H1 (cell line): ENCODE data around the gene GLTP. TPM values are rescaled to one million over a fixed set of nuclear protein-coding genes. Genes with fewer than 3 reads are reported as not detected.

Experiments
- CTCF ChIA-PET: fragments of 300-600 bp; sonication (Branson Sonifier 250); formaldehyde crosslinking; loops from one replicate; lab custom pipeline; 2021; ENCODE audit not compliant: partially characterized antibody; lab: Charles Lee
- POLR2A ChIA-PET: fragments of 300-600 bp; sonication (Branson Sonifier 250); formaldehyde crosslinking; loops from one replicate; lab custom pipeline; 2021; ENCODE audit warnings: inconsistent platforms; ENCODE audit not compliant: partially characterized antibody; lab: Charles Lee
- DNase-seq, 2 experiments: peaks; one replicate each; pipeline versions ENCODE4 v3.0.0 to v3.0.0-alpha.2; 2010 to 2022; ENCODE audit warnings: low spot score in 2 of 2, low read depth in 1 of 2, mixed read lengths in 1 of 2
- FAIRE-seq: peaks from 2 replicates; lab custom pipeline; 2011; peaks lifted over from hg19 to GRCh38; lab: Jason Lieb, UNC
- H2AFZ ChIP-seq: 2 replicates; pipeline ENCODE4 v1.8.1; 2012; ENCODE audit warnings: low read length, inconsistent platforms
- H2AK5ac ChIP-seq: 2 replicates; pipeline ENCODE4 v1.6.1; 2013; ENCODE audit warnings: low read depth, low read length
- H2BK120ac ChIP-seq: replicated peaks from 2 replicates; pipeline ENCODE3; 2013; ENCODE audit warnings: low read depth, low read length, inconsistent platforms
- H2BK12ac ChIP-seq: 2 replicates; pipeline ENCODE4 v1.6.1; 2013; ENCODE audit warnings: low read depth, low read length
- H2BK15ac ChIP-seq: 2 replicates; pipeline ENCODE4 v1.6.1; 2013; ENCODE audit warnings: low read length
- H2BK20ac ChIP-seq: 2 replicates; pipeline ENCODE4 v1.6.1; 2013; ENCODE audit warnings: low read length
- H2BK5ac ChIP-seq: 2 replicates; pipeline ENCODE4 v1.6.1; 2013; ENCODE audit warnings: low read depth, low read length
- H3K14ac ChIP-seq: 2 replicates; pipeline ENCODE4 v1.6.1; 2013; ENCODE audit warnings: inconsistent platforms; ENCODE audit not compliant: insufficient read length
- H3K18ac ChIP-seq: 2 replicates; pipeline ENCODE4 v1.6.1; 2013; ENCODE audit warnings: low read length; ENCODE audit errors: extremely low read depth
- H3K23ac ChIP-seq: 2 replicates; pipeline ENCODE4 v1.6.1; 2013; ENCODE audit warnings: inconsistent platforms; ENCODE audit not compliant: insufficient read length
- H3K23me2 ChIP-seq: 2 replicates; pipeline ENCODE4 v1.6.1; 2013; ENCODE audit warnings: low read depth, low read length
- H3K27ac ChIP-seq: 2 replicates; pipeline ENCODE4 v1.6.1; 2011; ENCODE audit warnings: low read depth, low read length, inconsistent platforms
- H3K27me3 ChIP-seq, 4 experiments: replicated peaks in 1 of 4; 1 replicate in 1 of 4; 2 replicates in 3 of 4; pipeline versions ENCODE4 v1.6.1 to v1.8.1; 2011 to 2013; ENCODE audit warnings: low read length in 3 of 4, mild to moderate bottlenecking in 3 of 4, inconsistent platforms in 2 of 4, mixed read lengths in 2 of 4, moderate library complexity in 1 of 4; ENCODE audit not compliant: control insufficient read depth in 3 of 4, insufficient read depth in 3 of 4; ENCODE audit errors: extremely low read depth in 1 of 4
- H3K36me3 ChIP-seq, 4 experiments: 2 replicates each; pipeline versions ENCODE4 v1.6.1 to v1.8.1; 2011 to 2013; ENCODE audit warnings: mild to moderate bottlenecking in 4 of 4, low read length in 3 of 4, moderate library complexity in 2 of 4, control low read depth in 1 of 4, inconsistent platforms in 1 of 4; ENCODE audit not compliant: insufficient read depth in 4 of 4, control insufficient read depth in 2 of 4
- H3K4ac ChIP-seq: replicated peaks from 2 replicates; pipeline ENCODE3; 2013; ENCODE audit warnings: low read length, low read depth, mixed read lengths, inconsistent platforms; ENCODE audit not compliant: insufficient read length
- H3K4me1 ChIP-seq, 4 experiments: replicated peaks in 1 of 4; 1 replicate in 1 of 4; 2 replicates in 3 of 4; pipeline versions ENCODE4 v1.6.1 to v1.8.1; 2011 to 2013; ENCODE audit warnings: low read length in 3 of 4, inconsistent platforms in 2 of 4, mixed read lengths in 1 of 4; ENCODE audit not compliant: insufficient read depth in 4 of 4, control insufficient read depth in 3 of 4
- H3K4me2 ChIP-seq, 2 experiments: 2 replicates each; pipeline versions ENCODE4 v1.6.1 to v1.8.1; 2011 to 2013; ENCODE audit warnings: low read depth in 2 of 2, low read length in 2 of 2, control low read depth in 1 of 2, inconsistent platforms in 1 of 2, mild to moderate bottlenecking in 1 of 2; ENCODE audit not compliant: insufficient read depth in 1 of 2
- H3K4me3 ChIP-seq, 4 experiments: fragments of 200-600, 300-600 bp in 1 of 4; sonication (generic), shearing (Covaris generic), sonication (Bioruptor Twin) in 1 of 4; 2 replicates each; pipeline versions ENCODE4 v1.5.1 to v1.8.1; 2011 to 2016; ENCODE audit warnings: low read length in 4 of 4, low read depth in 3 of 4, control low read depth in 2 of 4, inconsistent platforms in 2 of 4, mild to moderate bottlenecking in 2 of 4, mixed read lengths in 1 of 4, moderate library complexity in 1 of 4; ENCODE audit not compliant: insufficient read depth in 2 of 4; ENCODE audit errors: extremely low read depth in 1 of 4
- H3K56ac ChIP-seq: replicated peaks from 2 replicates; pipeline ENCODE3; 2013; ENCODE audit warnings: low read depth, mild to moderate bottlenecking, mixed read lengths, low read length, inconsistent platforms; ENCODE audit not compliant: insufficient read length
- H3K79me1 ChIP-seq: 2 replicates; pipeline ENCODE4 v1.6.1; 2013; ENCODE audit warnings: low read depth, low read length, control low read depth
- H3K79me2 ChIP-seq, 2 experiments: 2 replicates each; pipeline versions ENCODE4 v1.6.1 to v1.8.1; 2012 to 2013; ENCODE audit warnings: low read length in 2 of 2, mild to moderate bottlenecking in 2 of 2, inconsistent platforms in 1 of 2; ENCODE audit not compliant: insufficient read depth in 2 of 2, control insufficient read depth in 1 of 2
- H3K9ac ChIP-seq, 4 experiments: replicated peaks in 1 of 4; 1 replicate in 1 of 4; 2 replicates in 3 of 4; pipeline versions ENCODE4 v1.6.1 to v1.8.1; 2011 to 2013; ENCODE audit warnings: low read depth in 3 of 4, low read length in 3 of 4, control low read depth in 2 of 4, mild to moderate bottlenecking in 2 of 4, moderate library complexity in 2 of 4, inconsistent platforms in 1 of 4; ENCODE audit errors: extremely low read depth in 1 of 4
- H3K9me3 ChIP-seq, 2 experiments: 2 replicates each; pipeline versions ENCODE4 v1.6.1 to v1.8.1; 2012 to 2013; ENCODE audit warnings: mild to moderate bottlenecking in 2 of 2, moderate library complexity in 2 of 2, control low read depth in 1 of 2, inconsistent platforms in 1 of 2, low read depth in 1 of 2, low read length in 1 of 2, mixed read lengths in 1 of 2; ENCODE audit not compliant: insufficient read depth in 2 of 2
- H4K20me1 ChIP-seq, 2 experiments: replicated peaks in 1 of 2; 2 replicates each; pipeline versions ENCODE3 to v1.8.1; 2011 to 2013; ENCODE audit warnings: inconsistent platforms in 2 of 2, low read length in 2 of 2, mild to moderate bottlenecking in 1 of 2; ENCODE audit not compliant: insufficient read depth in 2 of 2, control insufficient read depth in 1 of 2
- H4K5ac ChIP-seq: 2 replicates; pipeline ENCODE4 v1.6.1; 2013; ENCODE audit warnings: low read length, low read depth, mixed read lengths, inconsistent platforms; ENCODE audit not compliant: insufficient read length
- H4K8ac ChIP-seq: 2 replicates; pipeline ENCODE4 v1.8.0; 2013; ENCODE audit warnings: mild to moderate bottlenecking, moderate library complexity, low read length, inconsistent platforms; ENCODE audit not compliant: insufficient read depth; ENCODE audit errors: extremely low read depth
- H4K91ac ChIP-seq: replicated peaks from 2 replicates; pipeline ENCODE3; 2013; ENCODE audit warnings: low read length, mixed read lengths, inconsistent platforms; ENCODE audit not compliant: insufficient read length
- BACH1 ChIP-seq: IDR thresholded peaks from 2 replicates; pipeline ENCODE4 v1.6.1; 2012; ENCODE audit warnings: low read length, improper control_type of control experiment
- CBX8 ChIP-seq: fragments of 300-800, 300-1000 bp; sonication (generic); IDR thresholded peaks from 2 replicates; pipeline ENCODE4 v1.7.1; 2016; ENCODE audit warnings: low read depth, low read length, borderline replicate concordance
- FOSL1 ChIP-seq: IDR thresholded peaks from 2 replicates; pipeline ENCODE4 v1.6.1; 2011; ENCODE audit warnings: mild to moderate bottlenecking, low read depth, low read length, moderate library complexity; ENCODE audit not compliant: insufficient read depth
- HDAC6 ChIP-seq: IDR thresholded peaks from one replicate; pipeline ENCODE4 v1.7.1; 2012; ENCODE audit warnings: low read depth, mild to moderate bottlenecking, inconsistent platforms, low read length, moderate library complexity
- KDM5A ChIP-seq: fragments of 200-600 bp; IDR thresholded peaks from 2 replicates; pipeline ENCODE4 v1.7.1; 2012; ENCODE audit warnings: mild to moderate bottlenecking, low read length, inconsistent platforms, mixed read lengths
- MAFK ChIP-seq: IDR thresholded peaks from 2 replicates; pipeline ENCODE4 v1.6.1; 2012; ENCODE audit warnings: low read depth, mild to moderate bottlenecking, improper control_type of control experiment, low read length
- MAX ChIP-seq: IDR thresholded peaks from 2 replicates; pipeline ENCODE4 v1.6.1; 2012; ENCODE audit warnings: inconsistent platforms
- NANOG ChIP-seq: IDR thresholded peaks from 2 replicates; pipeline ENCODE4 v1.6.1; 2011; ENCODE audit warnings: low read length, low read depth, mild to moderate bottlenecking, inconsistent platforms; ENCODE audit not compliant: insufficient read depth, poor library complexity, severe bottlenecking
- NRF1 ChIP-seq: IDR thresholded peaks from 2 replicates; pipeline ENCODE4 v1.6.1; 2011; ENCODE audit warnings: mild to moderate bottlenecking, low read depth, low read length, improper control_type of control experiment
- RBBP5 ChIP-seq: IDR thresholded peaks from 2 replicates; pipeline ENCODE4 v1.7.1; 2012; ENCODE audit warnings: low read depth, mild to moderate bottlenecking, inconsistent platforms, low read length, moderate library complexity, borderline replicate concordance
- RXRA ChIP-seq: IDR thresholded peaks from 2 replicates; pipeline ENCODE4 v1.6.1; 2011; ENCODE audit warnings: low read depth, mild to moderate bottlenecking, low read length, moderate library complexity; ENCODE audit not compliant: insufficient read depth
- SAP30 ChIP-seq: fragments of 300-600 bp; sonication (generic); IDR thresholded peaks from 2 replicates; pipeline ENCODE4 v1.7.1; 2012; ENCODE audit warnings: low read length, moderate library complexity, mild to moderate bottlenecking, inconsistent platforms; ENCODE audit not compliant: insufficient read depth, insufficient replicate concordance
- SIRT6 ChIP-seq: IDR thresholded peaks from one replicate; pipeline ENCODE4 v1.7.1; 2012; ENCODE audit warnings: low read length, inconsistent platforms
- SP2 ChIP-seq: IDR thresholded peaks from 2 replicates; pipeline ENCODE4 v1.6.1; 2012; ENCODE audit warnings: mild to moderate bottlenecking, low read length, inconsistent platforms
- SP4 ChIP-seq: IDR thresholded peaks from 2 replicates; pipeline ENCODE4 v1.6.1; 2012; ENCODE audit warnings: low read length, inconsistent platforms
- WGBS, 2 experiments: shearing (Covaris generic) in 1 of 2; methylation state at CpG; one replicate each; pipeline versions ENCODE4 v1.1.6 to v1.1.7; 2013 to 2015; ENCODE audit warnings: low lambda C conversion rate in 2 of 2, mixed read lengths in 2 of 2, inconsistent platforms in 1 of 2, low coverage in 1 of 2, missing lambda C conversion rate in 1 of 2; ENCODE audit not compliant: insufficient replicate concordance in 2 of 2, insufficient coverage in 1 of 2, insufficient read length in 1 of 2; ENCODE audit errors: extremely low coverage in 1 of 2, missing lambda C conversion rate in 1 of 2; 5-methylcytosine and 5-hydroxymethylcytosine counted together
- polyA plus RNA-seq, 7 experiments: library from polyadenylated mRNA; depleted of rRNA in 3 of 7; stranded (reverse) in 5 of 7; unstranded in 2 of 7; fragments of >200 nt in 5 of 7; fragments of 200-250 nt in 2 of 7; gene quantifications; 1 replicate in 5 of 7; 2 replicates in 1 of 7; 4 replicates in 1 of 7; pipeline versions ENCODE4 v1.2.1 to v1.2.3, GENCODE V29; 2011 to 2013; ENCODE audit warnings: missing spikeins in 2 of 7, mixed read lengths in 2 of 7
- total RNA-seq: library from RNA; stranded (reverse); fragmentation: NEBNext Ultra II Directional; extraction: Animal tissue kit (Norgen Biotek cat#: 25700); gene quantifications from 2 replicates; pipeline ENCODE4 v1.2.1, GENCODE V29; 2021

GLTP gene
- total and polyA plus RNA-seq, 2 of the 8 experiments (the other 6 are each of a cell fraction or from before 2014, with no cell fraction given) = 9.8 to 26.1 TPM

DNA sequence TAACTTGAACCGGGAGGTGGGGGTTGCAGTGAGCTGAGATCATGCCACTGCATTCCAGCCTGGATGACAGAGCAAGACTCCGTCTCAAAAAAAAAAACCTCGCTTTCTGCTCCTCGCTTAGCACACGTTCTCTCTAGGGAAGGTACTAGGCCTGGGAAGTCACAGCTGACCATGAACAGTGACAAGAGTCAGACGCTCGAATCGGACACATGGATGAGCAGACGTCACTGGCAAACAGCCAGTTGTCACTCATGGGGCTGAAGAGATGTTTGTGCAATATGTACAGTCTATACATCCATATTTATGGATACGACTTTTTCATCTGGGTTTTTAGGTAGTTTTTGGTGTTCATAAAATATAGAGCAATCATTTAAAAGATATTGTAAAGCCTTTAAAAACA is 39.1 kb upstream of the GLTP start:
- H3K79me1 ChIP-seq = no peaks in the 10 kb centered on the region

More for the DNA sequence above, 39.1 kb upstream of the GLTP start:
- Histone ChIP-seq H3K18ac (no peak overlapping the region), H3K23me2 (no peaks in the 10 kb centered on the region), H3K9me3 (peaks cover 0 to 3% of the 10 kb centered on the region in 2 experiments; a peak in 1 of 4 replicates), H3K4me2 (no peak overlapping the region), H4K20me1 (no peaks in the 10 kb centered on the region), H3K79me2 (no peaks in the 10 kb centered on the region), H3K27ac (no peak overlapping the region), H3K4me1 (peaks cover 0 to 3% (median 0%) of the 10 kb centered on the region in 4 experiments; a peak in 1 of 7 replicates), H3K4me3 (no peak overlapping the region), H3K23ac (no peak overlapping the region), H4K5ac (no peak overlapping the region), H2AK5ac (no peak overlapping the region), H2AFZ (no peak overlapping the region), H2BK5ac (no peak overlapping the region), H3K4ac (no peak overlapping the region), H3K14ac (no peak overlapping the region), H4K8ac (no peak overlapping the region), H3K56ac (no peak overlapping the region), H3K9ac (no peak overlapping the region), H3K36me3 (no peaks in the 10 kb centered on the region), H2BK15ac (no peak overlapping the region), H4K91ac (no peak overlapping the region), H2BK120ac (no peak overlapping the region), H2BK20ac (no peak overlapping the region), H2BK12ac (no peak overlapping the region), H3K27me3 (no peaks in the 10 kb centered on the region)
- no peak for DNase-seq
- ChIA-PET POLR2A (interaction anchor here (0.6 to 1.1 kb wide), 2 partner anchors 9 to 66 kb away, joined by 3 to 4 read pairs; no protein-coding TSS in a partner anchor), CTCF (interaction anchor here (1.0 to 2.6 kb wide), 6 partner anchors 10 to 156 kb away, joined by 3 to 12 read pairs (median 4); partner anchors contain the start of gene TCHP)
- TF ChIP-seq RXRA (no peak), MAX (no peak), CBX8 (no peak), HDAC6 (no peak), NRF1 (no peak), SIRT6 (no peak), MAFK (no peak), NANOG (no peak), SP2 (no peak), RBBP5 (no peak), BACH1 (no peak), FOSL1 (no peak), SAP30 (no peak), SP4 (no peak), KDM5A (no peak)
- no peak for FAIRE-seq
- WGBS, 2 experiments = 92% methylated on average over 10 of the region's 10 CpGs; no CpG with 5 or more reads in 1 of the 2 experiments
